Motor neuron (in vitro differentiated cells): ENCODE results near the gene KLHL29. TPM values are rescaled to one million over a fixed set of nuclear protein-coding genes. Genes with fewer than 3 reads are reported as not detected.

ENCODE experiments used
- ATAC-seq, 8 experiments: fragments of 200-7000 bp; cut with Tn5 transposase; replicated peaks in 6 of 8; 2 replicates each; pipeline ENCODE4 v1.8.0; 2021; ENCODE audit warnings: mild to moderate bottlenecking in 8 of 8, moderate library complexity in 8 of 8
- H3K27ac ChIP-seq, 2 donors: fragments of 250-450 bp; sonication (Bioruptor Pico); 2 replicates each; pipeline ENCODE4 v1.9.0; 2021; ENCODE audit warnings: antibody characterized with exemption in 2 of 2, mild to moderate bottlenecking in 2 of 2, moderate library complexity in 1 of 2
- H3K4me1 ChIP-seq, 2 donors: fragments of 250-450 bp; sonication (Bioruptor Pico); replicated peaks in 1 of 2; 2 replicates each; pipeline ENCODE4 v1.6.1; 2021; ENCODE audit warnings: antibody characterized with exemption in 2 of 2, mild to moderate bottlenecking in 2 of 2, moderate library complexity in 1 of 2
- H3K4me3 ChIP-seq, 5 donors: fragments of 250-450 bp; sonication (Bioruptor Pico); 2 replicates each; pipeline ENCODE4 v1.9.0; 2021; ENCODE audit warnings: antibody characterized with exemption in 5 of 5, mild to moderate bottlenecking in 5 of 5, moderate library complexity in 4 of 5
- WGBS, 10 experiments: fragments of 450-650 bp; shearing (Covaris generic); methylation state at CpG; one replicate each; pipeline ENCODE4 v1.0.0; 2022; 5-methylcytosine and 5-hydroxymethylcytosine counted together
- in situ Hi-C, 9 experiments: fragments of 400-800 bp; cut with MboI; loops; one replicate each; pipeline ENCODE4 v1.15.0; 2021; ENCODE audit warnings: low sequenced_read_pairs in 9 of 9, low pct_unique_long_range_greater_than_20kb in 2 of 9; ENCODE audit not compliant: unreplicated experiment in 9 of 9
- total RNA-seq, 8 experiments: library from RNA; unstranded; fragments of 300-600 nt; gene quantifications; 2 replicates each; pipeline versions ENCODE4 v1.2.3 to v1.2.4, GENCODE V29; 2022

KLHL29 gene
- total RNA-seq, 8 experiments from 2014 or later, result 4.1 to 58.7 (median 5.4) TPM

GRCh38 chr2:23376972-23377371, 8.0 kb upstream of the KLHL29 start:
- in situ Hi-C loops, result no loop called here
- Histone ChIP-seq H3K27ac (no peak overlapping the region), H3K4me3 (no peak overlapping the region), H3K4me1 (peaks cover 5 to 15% of the 10 kb centered on the region in 2 donors)
- ATAC-seq, result peak in 1 of 8 experiments; percentile 50
- 60 to 100% (median 91%) methylated on average over 1 to 8 of the region's 8 CpGs for WGBS, 10 experiments

DNA sequence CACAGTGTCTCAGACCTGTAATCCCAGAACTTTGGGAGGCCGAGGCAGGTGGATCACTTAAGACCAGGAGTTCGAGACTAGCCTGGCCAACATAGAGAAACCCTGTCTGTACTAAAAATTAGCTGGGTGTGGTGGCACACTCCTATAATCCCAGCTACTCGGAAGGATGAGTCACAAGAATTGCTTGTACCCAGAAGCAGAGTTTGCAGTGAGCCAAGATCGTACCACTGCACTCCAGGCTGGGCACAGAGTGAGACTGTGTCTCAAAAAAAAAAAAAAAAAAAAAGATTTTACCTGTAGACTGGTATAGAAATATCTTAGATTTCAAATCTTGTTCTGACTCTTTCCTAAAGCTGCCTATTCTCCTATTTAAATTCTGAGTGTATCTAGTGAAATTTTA, 7.2 kb upstream of the KLHL29 start:
- peak in 3 of 8 experiments; percentile 63 to 77 (median 69) for ATAC-seq
- Histone ChIP-seq H3K4me3 (no peak overlapping the region), H3K4me1 (peaks cover 5 to 15% of the 10 kb centered on the region in 2 donors), H3K27ac (no peak overlapping the region)
- in situ Hi-C loops, result no loop called here
- WGBS, 10 experiments, result 27 to 100% (median 81%) methylated on average over 1 to 4 of the region's 4 CpGs; no CpG with 5 or more reads in 3 of the 10 experiments

- WGBS, 10 experiments, result 38 to 88% (median 73%) methylated on average over 1 to 2 of the region's 2 CpGs
- H3K27ac ChIP-seq, result no peak overlapping the region
- H3K4me3 ChIP-seq, result no peak overlapping the region
- ATAC-seq, result no peak
- H3K4me1 ChIP-seq, result peaks cover 5 to 15% of the 10 kb centered on the region in 2 donors
- in situ Hi-C loops, result no loop called here
These were observed 6.5 kb upstream of the KLHL29 start for GRCh38 chr2:23378496-23378895.

- 40 to 84% (median 63%) methylated on average over 1 to 3 of the region's 7 CpGs; no CpG with 5 or more reads in 6 of the 10 experiments for whole genome bisulfite sequencing, 10 experiments
These were observed 5.7 kb upstream of the KLHL29 start for GRCh38 chr2:23379220-23379695.

DNA sequence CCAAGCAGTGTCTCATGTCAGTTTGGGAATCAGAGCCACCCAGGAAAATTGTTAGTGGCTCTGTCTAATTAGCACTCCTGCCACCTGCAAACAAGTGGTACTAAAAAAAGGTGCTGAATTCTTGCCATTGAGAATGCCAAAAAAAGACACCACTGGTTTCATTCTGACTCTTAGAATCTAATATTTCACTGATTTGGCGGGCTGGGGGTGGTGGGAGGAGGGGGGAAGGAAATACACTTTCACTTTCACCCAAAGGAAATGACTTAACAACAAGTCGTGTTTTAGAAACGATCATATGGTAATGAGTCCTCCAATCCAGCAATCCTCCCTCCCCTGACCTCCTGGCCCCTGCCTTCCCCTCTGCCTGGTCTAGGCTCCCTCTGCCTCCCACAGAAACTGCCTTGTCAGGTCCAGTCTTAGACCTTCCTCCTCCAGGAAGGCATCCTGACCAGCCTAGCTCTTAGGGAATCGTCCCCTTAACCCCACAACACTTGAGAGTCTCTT, 4.4 kb upstream of the KLHL29 start:
- WGBS, 10 experiments, result 20 to 100% (median 42%) methylated on average over 1 to 3 of the region's 4 CpGs; no CpG with 5 or more reads in 2 of the 10 experiments
- ATAC-seq, result no peak

More at GRCh38 chr2:23379220-23379695, 5.7 kb upstream of the KLHL29 start:
- no peak for ATAC-seq
- Histone ChIP-seq H3K4me1 (peaks cover 5 to 11% of the 10 kb centered on the region in 2 donors), H3K4me3 (no peak overlapping the region), H3K27ac (no peak overlapping the region)
- in situ Hi-C loops, result no loop called here

GRCh38 chr2:23381084-23381483, 3.9 kb upstream of the KLHL29 start:
- in situ Hi-C loops, result no loop called here
- no peaks in the 10 kb centered on the region for H3K4me1 ChIP-seq
- no peak overlapping the region for H3K27ac ChIP-seq
- H3K4me3 ChIP-seq, result no peak overlapping the region
- peak in 1 of 8 experiments; percentile 6 for ATAC-seq
- 8 to 94% (median 64%) methylated on average over 2 to 6 of the region's 6 CpGs; no CpG with 5 or more reads in 2 of the 10 experiments for WGBS, 10 experiments

More for the DNA sequence above, 4.4 kb upstream of the KLHL29 start:
- no peak overlapping the region for H3K27ac ChIP-seq
- in situ Hi-C loops, result no loop called here
- H3K4me1 ChIP-seq, result no peaks in the 10 kb centered on the region
- H3K4me3 ChIP-seq, result no peak overlapping the region

GRCh38 chr2:23381485-23381884, 3.5 kb upstream of the KLHL29 start:
- H3K4me3 ChIP-seq, result no peak overlapping the region
- H3K27ac ChIP-seq, result no peak overlapping the region
- no peak for ATAC-seq
- in situ Hi-C loops, result no loop called here
- 0 to 86% (median 37%) methylated on average over 1 of the region's 3 CpGs; no CpG with 5 or more reads in 4 of the 10 experiments for WGBS, 10 experiments
- no peaks in the 10 kb centered on the region for H3K4me1 ChIP-seq

DNA sequence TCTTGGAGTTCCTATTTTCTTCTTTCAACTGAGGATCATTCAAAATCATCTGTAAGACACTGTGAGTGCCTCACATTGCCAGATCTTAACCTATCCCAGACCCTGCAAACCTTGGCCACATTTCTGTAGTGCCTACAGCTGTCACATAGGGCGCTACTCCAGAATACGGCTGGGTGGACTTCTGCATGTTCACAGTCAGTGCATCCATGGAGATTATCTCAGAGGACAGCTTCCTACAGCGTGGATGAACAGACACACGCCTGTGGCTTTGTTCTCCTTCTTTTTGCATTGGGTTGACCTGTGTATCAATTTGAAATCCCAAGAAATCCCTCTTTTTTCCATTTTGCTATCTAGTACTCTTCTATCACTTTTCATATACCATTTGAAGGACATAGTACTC, 1.9 kb upstream of the KLHL29 start:
- Histone ChIP-seq H3K27ac (no peak overlapping the region), H3K4me1 (peaks cover 0 to 7% of the 10 kb centered on the region in 2 donors), H3K4me3 (no peak overlapping the region)
- in situ Hi-C loops, result no loop called here
- 36 to 93% (median 88%) methylated on average over 2 to 4 of the region's 4 CpGs; no CpG with 5 or more reads in 4 of the 10 experiments for WGBS, 10 experiments
- no peak for ATAC-seq

- in situ Hi-C loops, result no loop called here
- Histone ChIP-seq H3K27ac (peak overlapping the region; percentile 29 to 48), H3K4me1 (peaks cover 0 to 8% of the 10 kb centered on the region in 2 donors), H3K4me3 (peak overlapping the region; percentile 63 to 94 (median 73))
- peak; percentile 51 to 60 (median 54) for ATAC-seq
- 0% methylated on average over 4 of the region's 52 CpGs; no CpG with 5 or more reads in 9 of the 10 experiments for WGBS, 10 experiments
These were observed 370 bp downstream of the KLHL29 start for GRCh38 chr2:23385351-23385747.

- Histone ChIP-seq H3K27ac (peak overlapping the region in 1 of 2 donors; percentile 48), H3K4me1 (peaks cover 0 to 8% of the 10 kb centered on the region in 2 donors), H3K4me3 (peak overlapping the region; percentile 63 to 94 (median 73))
- WGBS, 10 experiments, result 0% methylated on average over 1 of the region's 63 CpGs; no CpG with 5 or more reads in 9 of the 10 experiments
- ATAC-seq, result peak; percentile 21 to 46 (median 36)
- in situ Hi-C loops, result no loop called here
These were observed 864 bp downstream of the KLHL29 start for GRCh38 chr2:23385748-23386338.

- WGBS, 10 experiments, result 0 to 8% (median 0%) methylated on average over 1 to 19 of the region's 91 CpGs; no CpG with 5 or more reads in 5 of the 10 experiments
- in situ Hi-C loops, result no loop called here
- ATAC-seq, result peak; percentile 2 to 40 (median 28)
These were observed 1.6 kb downstream of the KLHL29 start for GRCh38 chr2:23386339-23387220.

DNA sequence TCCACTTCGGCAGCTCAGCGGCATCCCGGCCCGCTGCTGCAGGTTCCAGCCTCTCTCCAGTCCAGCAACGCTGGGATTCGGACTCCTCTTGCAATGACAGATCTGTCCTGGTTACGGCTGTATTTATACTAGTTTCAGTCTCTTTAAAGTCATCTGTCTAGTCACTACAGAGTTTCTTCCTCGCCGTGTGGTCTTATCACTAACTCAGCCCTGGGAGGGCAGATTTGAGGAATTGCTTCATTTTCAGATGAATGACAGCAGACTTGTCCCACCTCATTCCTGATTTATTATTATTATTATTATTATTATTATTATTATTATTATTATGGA, 2.2 kb downstream of the KLHL29 start:
- Histone ChIP-seq H3K4me3 (peak overlapping the region; percentile 63 to 94 (median 73)), H3K27ac (no peak overlapping the region), H3K4me1 (peaks cover 0 to 8% of the 10 kb centered on the region in 2 donors)
- ATAC-seq, result peak in 1 of 8 experiments; percentile 4
- 0 to 31% (median 5%) methylated on average over 1 to 4 of the region's 9 CpGs; no CpG with 5 or more reads in 4 of the 10 experiments for WGBS, 10 experiments
- in situ Hi-C loops, result no loop called here

More at GRCh38 chr2:23386339-23387220, 1.6 kb downstream of the KLHL29 start:
- Histone ChIP-seq H3K4me3 (peak overlapping the region; percentile 63 to 94 (median 73)), H3K27ac (no peak overlapping the region), H3K4me1 (peaks cover 0 to 8% of the 10 kb centered on the region in 2 donors)

GRCh38 chr2:23387845-23388244, 2.9 kb downstream of the KLHL29 start:
- Histone ChIP-seq H3K4me3 (peak overlapping the region in 4 of 5 donors; percentile 63 to 94 (median 74)), H3K4me1 (peaks cover 0 to 8% of the 10 kb centered on the region in 2 donors), H3K27ac (no peak overlapping the region)
- in situ Hi-C loops, result no loop called here
- ATAC-seq, result no peak
- whole genome bisulfite sequencing, 10 experiments, result 21 to 94% (median 64%) methylated on average over 1 to 3 of the region's 3 CpGs; no CpG with 5 or more reads in 2 of the 10 experiments
